HG03066 (cell line): ENCODE data around the gene AHNAK.
"Not testable (repeated sequence)": the region's sequence is repeated elsewhere in the genome, so short reads cannot be mapped to it uniquely, and the experiment has no call there.

Experiments
- ATAC-seq: cut with Tn5 transposase; IDR thresholded peaks from one replicate; pipeline ENCODE4 v1.9.1; 2021; ENCODE audit warnings: low read depth; ENCODE audit not compliant: unreplicated experiment

The AHNAK gene

GRCh38 chr11:62573006-62573591 lies 26.5 kb upstream of the AHNAK start:
- no peak for ATAC-seq

- no peak for ATAC-seq
Measured at GRCh38 chr11:62572431-62572830, 25.8 kb upstream of the AHNAK start.

- not testable (repeated sequence) for ATAC-seq
Measured at GRCh38 chr11:62571493-62571892, 24.9 kb upstream of the AHNAK start.

GRCh38 chr11:62570903-62571302 lies 24.3 kb upstream of the AHNAK start:
- not testable (repeated sequence) for ATAC-seq

GRCh38 chr11:62569611-62570010 lies 23.0 kb upstream of the AHNAK start:
- ATAC-seq, result no peak

GRCh38 chr11:62567018-62567633 lies 20.5 kb upstream of the AHNAK start:
- ATAC-seq, result no peak

GRCh38 chr11:62566247-62566646 lies 19.6 kb upstream of the AHNAK start:
- ATAC-seq, result no peak

- no peak for ATAC-seq
Measured at GRCh38 chr11:62565100-62565802, 18.6 kb upstream of the AHNAK start.

GRCh38 chr11:62561677-62562230 lies 15.1 kb upstream of the AHNAK start:
- ATAC-seq, result not testable (repeated sequence)

- no peak for ATAC-seq
Measured at GRCh38 chr11:62560566-62561103, 14.0 kb upstream of the AHNAK start.

GRCh38 chr11:62559626-62560025 lies 13.0 kb upstream of the AHNAK start:
- ATAC-seq, result not testable (repeated sequence)

- ATAC-seq, result no peak
Measured at GRCh38 chr11:62559204-62559603, 12.6 kb upstream of the AHNAK start.

- ATAC-seq, result no peak
Measured at GRCh38 chr11:62558669-62559068, 12.1 kb upstream of the AHNAK start.

- peak; percentile 37 for ATAC-seq
Measured at GRCh38 chr11:62556875-62557631, 10.4 kb upstream of the AHNAK start.

GRCh38 chr11:62556108-62556874 lies 9.7 kb upstream of the AHNAK start:
- ATAC-seq, result peak; percentile 29

- ATAC-seq, result no peak
Measured at GRCh38 chr11:62555464-62556107, 9.0 kb upstream of the AHNAK start.

GRCh38 chr11:62554387-62555167 lies 8.0 kb upstream of the AHNAK start:
- ATAC-seq, result no peak

GRCh38 chr11:62553839-62554361 lies 7.3 kb upstream of the AHNAK start:
- ATAC-seq, result no peak
